HG02970 (cell line): Measurements from ENCODE around the gene TOM1.
"Not testable (repeated sequence)": the region's sequence is repeated elsewhere in the genome, so short reads cannot be mapped to it uniquely, and the experiment has no call there.

Experiments used
- ATAC-seq: cut with Tn5 transposase; IDR thresholded peaks from one replicate; pipeline ENCODE4 v1.9.1; 2021; ENCODE audit warnings: mild to moderate bottlenecking, moderate library complexity, moderate number of reproducible peaks; ENCODE audit not compliant: unreplicated experiment, low FRiP score

TOM1 gene

DNA sequence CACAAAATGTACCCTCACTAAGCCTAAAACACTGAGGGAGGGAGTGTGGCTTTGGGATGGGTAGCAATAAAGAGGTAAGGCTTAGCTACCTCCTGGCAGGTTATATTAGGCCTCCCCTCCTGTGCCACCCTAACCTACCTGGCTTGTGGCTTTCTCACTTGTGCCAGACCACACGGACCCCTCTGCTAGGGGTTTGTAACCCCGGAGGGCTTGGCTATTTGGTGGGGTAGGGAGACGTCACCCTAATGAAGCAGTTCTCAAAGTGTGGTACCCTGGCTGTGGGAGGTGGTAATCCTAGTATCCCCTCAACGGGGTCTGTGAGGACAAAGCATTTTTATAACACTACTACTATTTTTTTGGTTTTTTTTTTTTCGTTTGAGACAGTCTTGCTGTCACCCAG lies 91.2 kb downstream of the TOM1 start:
- ATAC-seq, result no peak

DNA sequence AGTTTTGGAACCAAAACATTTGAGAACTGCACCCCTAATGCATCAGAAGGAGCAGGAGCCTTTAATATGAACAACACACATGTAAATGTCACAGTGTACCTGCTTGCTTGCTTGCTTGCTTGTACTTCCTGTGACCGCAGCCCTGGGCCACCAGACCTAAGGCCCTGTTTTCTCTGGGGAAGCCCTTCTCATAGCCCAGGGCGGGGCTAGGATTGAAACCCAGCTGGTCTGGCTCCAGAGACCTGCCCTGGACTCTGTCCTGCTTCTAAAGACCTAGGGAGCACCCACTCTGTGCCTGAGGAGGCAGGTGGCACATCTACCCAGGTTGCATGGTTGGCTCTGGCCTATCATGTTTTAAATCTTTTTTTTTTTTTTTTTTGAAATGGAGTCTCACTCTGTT lies 92.7 kb downstream of the TOM1 start:
- no peak for ATAC-seq

DNA sequence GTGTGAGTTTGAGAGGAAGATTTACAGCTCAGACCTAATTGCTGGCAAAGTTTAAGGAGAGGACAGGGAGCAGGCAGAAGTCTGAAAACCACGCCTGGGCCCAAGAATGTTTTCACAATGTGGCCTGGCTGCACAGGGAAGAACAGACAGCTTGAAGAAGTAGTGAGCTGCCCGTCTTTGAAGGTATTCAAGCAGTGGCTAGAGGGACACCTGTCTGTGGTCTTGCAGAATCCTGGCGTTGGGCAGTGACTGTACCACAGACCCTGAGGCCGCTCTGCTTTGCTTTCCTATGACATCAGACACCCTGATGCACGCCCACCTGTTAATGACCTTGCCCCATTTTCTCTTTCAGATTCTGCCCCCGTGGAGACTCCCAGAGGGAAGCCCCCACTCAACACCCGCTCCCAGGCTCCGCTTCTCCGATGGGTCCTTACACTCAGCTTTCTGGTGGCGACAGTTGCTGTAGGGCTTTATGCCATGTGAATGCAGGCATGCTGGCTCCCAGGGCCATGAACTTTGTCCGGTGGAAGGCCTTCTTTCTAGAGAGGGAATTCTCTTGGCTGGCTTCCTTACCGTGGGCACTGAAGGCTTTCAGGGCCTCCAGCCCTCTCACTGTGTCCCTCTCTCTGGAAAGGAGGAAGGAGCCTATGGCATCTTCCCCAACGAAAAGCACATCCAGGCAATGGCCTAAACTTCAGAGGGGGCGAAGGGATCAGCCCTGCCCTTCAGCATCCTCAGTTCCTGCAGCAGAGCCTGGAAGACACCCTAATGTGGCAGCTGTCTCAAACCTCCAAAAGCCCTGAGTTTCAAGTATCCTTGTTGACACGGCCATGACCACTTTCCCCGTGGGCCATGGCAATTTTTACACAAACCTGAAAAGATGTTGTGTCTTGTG lies 93.7 kb downstream of the TOM1 start:
- no peak for ATAC-seq

DNA sequence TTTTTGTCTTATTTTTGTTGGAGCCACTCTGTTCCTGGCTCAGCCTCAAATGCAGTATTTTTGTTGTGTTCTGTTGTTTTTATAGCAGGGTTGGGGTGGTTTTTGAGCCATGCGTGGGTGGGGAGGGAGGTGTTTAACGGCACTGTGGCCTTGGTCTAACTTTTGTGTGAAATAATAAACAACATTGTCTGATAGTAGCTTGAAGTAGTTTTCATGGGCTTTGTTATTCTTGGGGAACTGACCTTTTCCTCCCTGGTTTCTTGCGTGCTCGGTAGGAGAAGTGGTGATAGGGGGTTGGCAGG lies 94.3 kb downstream of the TOM1 start:
- ATAC-seq, result no peak

DNA sequence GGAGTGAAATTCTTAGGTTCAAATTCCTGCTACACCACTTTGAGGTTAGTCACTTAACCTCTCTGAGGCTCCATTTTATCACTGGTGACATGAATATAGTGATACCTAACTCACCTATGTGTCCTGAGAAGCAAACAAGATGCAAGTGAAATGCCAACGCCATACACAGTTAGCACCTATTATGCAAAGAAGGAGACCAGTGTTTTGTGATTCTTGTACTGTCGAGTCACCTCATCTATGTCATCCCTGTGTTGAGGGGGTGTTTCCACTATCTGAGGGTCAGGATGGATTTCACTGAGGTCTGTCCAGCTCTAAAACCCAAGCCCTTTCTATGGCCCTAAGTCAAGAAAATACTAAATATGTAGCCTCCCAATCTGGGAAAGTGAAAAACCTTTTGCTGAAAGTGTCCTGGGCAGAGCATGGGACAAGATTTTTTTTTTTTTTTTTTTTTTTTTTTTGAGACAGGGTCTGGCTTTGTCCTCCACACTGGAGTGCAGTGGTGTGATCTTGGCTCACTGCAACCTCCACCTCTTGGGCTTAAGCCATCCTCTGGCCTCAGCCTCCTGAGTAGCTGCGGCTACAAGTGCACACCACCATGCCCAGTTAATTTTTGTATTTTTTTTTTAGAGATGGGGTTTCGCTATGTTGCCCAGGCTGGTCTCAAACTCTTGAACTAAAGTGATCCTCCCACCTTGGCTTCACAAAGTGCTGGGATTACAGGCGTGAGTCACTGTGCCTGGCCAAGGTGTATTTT lies 95.3 kb downstream of the TOM1 start:
- ATAC-seq, result no peak

DNA sequence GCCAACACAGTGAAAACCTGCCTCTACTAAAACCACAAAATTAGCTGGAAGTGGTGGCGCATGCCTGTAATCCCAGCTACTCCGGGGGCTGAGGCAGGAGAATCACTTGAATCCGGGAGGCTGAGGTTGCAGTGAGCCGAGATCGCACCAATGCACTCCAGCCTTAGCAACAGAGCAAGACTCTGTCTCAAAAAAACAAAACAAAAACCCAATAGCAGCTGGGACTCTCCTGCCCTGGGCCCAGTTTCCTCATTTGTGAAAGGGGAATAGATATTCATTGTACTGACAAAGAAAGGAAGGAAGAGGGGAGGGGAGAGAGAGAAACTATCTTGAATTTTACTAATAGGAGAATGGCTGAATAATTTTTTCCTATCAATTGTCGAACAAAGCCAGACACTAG lies 96.9 kb downstream of the TOM1 start:
- ATAC-seq, result not testable (repeated sequence)

DNA sequence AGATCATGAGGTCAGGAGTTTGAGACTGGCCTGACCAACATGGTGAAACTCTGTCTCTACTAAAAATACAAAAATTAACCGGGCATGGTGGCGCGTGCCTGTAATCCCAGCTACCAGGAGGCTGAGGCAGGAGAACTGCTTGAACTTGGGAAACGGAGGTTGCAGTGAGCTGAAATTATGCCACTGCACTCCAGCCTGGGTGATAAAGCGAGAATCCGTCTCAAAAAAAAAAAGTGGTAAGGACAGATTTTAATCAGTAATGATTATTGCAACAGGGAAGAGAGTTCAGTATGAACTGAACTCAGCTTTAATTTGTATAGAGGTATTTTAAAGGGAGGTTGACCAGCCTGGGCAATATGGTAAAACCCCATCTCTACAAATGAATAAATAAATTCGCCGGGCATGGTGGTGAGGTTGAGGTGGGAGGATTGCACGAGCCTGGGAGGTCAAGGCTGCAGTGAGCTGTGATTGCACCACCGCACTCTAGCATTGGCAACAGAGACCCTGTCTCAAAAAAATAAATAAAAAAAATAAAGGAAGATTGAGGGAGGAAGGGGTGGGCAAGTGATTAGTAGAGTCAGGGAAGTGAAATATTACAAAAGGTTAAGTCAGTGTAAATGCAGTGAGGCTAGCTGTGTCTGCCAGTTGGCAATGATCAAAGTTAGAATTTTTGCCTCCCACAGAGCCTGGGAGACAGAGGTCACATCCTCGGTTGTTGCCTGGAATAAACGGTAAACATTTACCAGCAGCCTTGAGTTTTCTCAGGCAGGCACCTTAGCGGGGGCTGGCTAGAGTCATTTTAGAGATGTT lies 97.6 kb downstream of the TOM1 start:
- no peak for ATAC-seq
